Measurements from ENCODE around the gene RRP12.

- TF ChIP-seq POLR2AphosphoS5 (IDR thresholded peaks at IDR 0.05; ENCODE audit: low read depth) (no peak), CTCF (IDR thresholded peaks at IDR 0.05; ENCODE audit: insufficient read depth, low read length) (no peak), REST (IDR thresholded peaks at IDR 0.05; ENCODE audit: insufficient replicate concordance, low read depth) (no peak), GABPA (IDR thresholded peaks at IDR 0.05; ENCODE audit: low read depth) (no peak)
These were observed 64.0 kb downstream of the RRP12 start for GRCh38 chr10:97336942-97337831.
